Measurements from ENCODE around the gene ATP5IF1. TPM values are rescaled to one million over a fixed set of nuclear protein-coding genes. Genes with fewer than 3 reads are reported as not detected.

Gene ATP5IF1
- total and polyA plus RNA-seq, 9 of the 15 experiments (the other 6 are each of a cell fraction or from before 2014, with no cell fraction given): 292 to 1,422 (median 388) TPM

- TF ChIP-seq ZNF140 (CRISPR knock-in tag; IDR thresholded peaks at IDR 0.05) (no peak), ZNF384 (IDR thresholded peaks at IDR 0.05; ENCODE audit: low read depth, low read length) (no peak; the same call in 1 of the 2 replicates), ZNF239 (CRISPR knock-in tag; IDR thresholded peaks at IDR 0.05) (no peak), ZC3H4 (CRISPR knock-in tag; IDR thresholded peaks at IDR 0.05; ENCODE audit: borderline replicate concordance) (peak; percentile 62; the same call in 1 of the 2 replicates), ETV5 (CRISPR knock-in tag; IDR thresholded peaks at IDR 0.05; ENCODE audit: low read depth) (no peak), AFF1 (IDR thresholded peaks at IDR 0.05; ENCODE audit: low read depth in 1 of 2, partially characterized antibody in 2 of 2) (no peak), ZNF77 (CRISPR knock-in tag; IDR thresholded peaks at IDR 0.05) (no peak), ZNF263 (CRISPR knock-in tag; IDR thresholded peaks at IDR 0.05; ENCODE audit: borderline replicate concordance) (no peak), ZNF143 (CRISPR knock-in tag; IDR thresholded peaks at IDR 0.05) (no peak), CCAR2 (IDR thresholded peaks at IDR 0.05; ENCODE audit: low read depth, low read length) (no peak), MECOM (CRISPR knock-in tag; IDR thresholded peaks at IDR 0.05) (no peak), DDX20 (tag; IDR thresholded peaks at IDR 0.05; ENCODE audit: low read depth) (no peak), ZNF280B (CRISPR knock-in tag; IDR thresholded peaks at IDR 0.05) (no peak), KLF1 (tag; IDR thresholded peaks at IDR 0.05) (no peak), ELK3 (CRISPR knock-in tag; IDR thresholded peaks at IDR 0.05) (no peak), MYBL2 (IDR thresholded peaks at IDR 0.05; ENCODE audit: low read depth) (no peak), MYBL2 (CRISPR knock-in tag; IDR thresholded peaks at IDR 0.05; ENCODE audit: borderline replicate concordance) (no peak), FOSL1 (tag; conservative IDR thresholded peaks at IDR 0.05) (no peak), CSDE1 (IDR thresholded peaks at IDR 0.05) (no peak), EP400 (IDR thresholded peaks at IDR 0.05) (no peak)
- TF ChIP-seq, protein P1, sequence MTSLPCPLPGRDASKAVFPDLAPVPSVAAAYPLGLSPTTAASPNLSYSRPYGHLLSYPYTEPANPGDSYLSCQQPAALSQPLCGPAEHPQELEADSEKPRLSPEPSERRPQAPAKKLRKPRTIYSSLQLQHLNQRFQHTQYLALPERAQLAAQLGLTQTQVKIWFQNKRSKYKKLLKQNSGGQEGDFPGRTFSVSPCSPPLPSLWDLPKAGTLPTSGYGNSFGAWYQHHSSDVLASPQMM (CRISPR knock-in tag; IDR thresholded peaks at IDR 0.05): no peak
Measured at GRCh38 chr1:28260803-28261174, 24.9 kb downstream of the ATP5IF1 start (continued).

Measured in K562 (cell line).